ENCODE measurements around the gene ORM2.

The ORM2 gene

GRCh38 chr9:114289106-114289505 is 40.6 kb upstream of the ORM2 start:
- no peak for TF ChIP-seq CTCF (conservative IDR thresholded peaks at IDR 0.05; ENCODE audit: low read depth, low read length)

GRCh38 chr9:114289571-114290481 is 39.8 kb upstream of the ORM2 start:
- TF ChIP-seq CTCF (conservative IDR thresholded peaks at IDR 0.05; ENCODE audit: low read depth, low read length) = no peak
- no peak for DNase-seq (ENCODE audit: low read depth)
- no peak overlapping the region for H3K4me3 ChIP-seq (ENCODE audit: low read depth, low read length)

More at GRCh38 chr9:114289106-114289505, 40.6 kb upstream of the ORM2 start:
- H3K4me3 ChIP-seq (ENCODE audit: low read depth, low read length) = no peak overlapping the region
- DNase-seq (ENCODE audit: low read depth) = no peak

GRCh38 chr9:114290561-114290986 is 39.1 kb upstream of the ORM2 start:
- TF ChIP-seq CTCF (conservative IDR thresholded peaks at IDR 0.05; ENCODE audit: low read depth, low read length) = no peak
- no peak overlapping the region for H3K4me3 ChIP-seq (ENCODE audit: low read depth, low read length)
- no peak for DNase-seq (ENCODE audit: low read depth)

GRCh38 chr9:114291064-114291474 is 38.6 kb upstream of the ORM2 start:
- DNase-seq (ENCODE audit: low read depth) = peak; percentile 71
- TF ChIP-seq CTCF (conservative IDR thresholded peaks at IDR 0.05; ENCODE audit: low read depth, low read length) = peak; percentile 82
- H3K4me3 ChIP-seq (ENCODE audit: low read depth, low read length) = no peak overlapping the region

- no peak for DNase-seq (ENCODE audit: low read depth)
- H3K4me3 ChIP-seq (ENCODE audit: low read depth, low read length) = no peak overlapping the region
- TF ChIP-seq CTCF (conservative IDR thresholded peaks at IDR 0.05; ENCODE audit: low read depth, low read length) = no peak
Measured at GRCh38 chr9:114291886-114292590, 37.6 kb upstream of the ORM2 start.

- no peak overlapping the region for H3K4me3 ChIP-seq (ENCODE audit: low read depth, low read length)
- TF ChIP-seq CTCF (conservative IDR thresholded peaks at IDR 0.05; ENCODE audit: low read depth, low read length) = no peak
- DNase-seq (ENCODE audit: low read depth) = no peak
Measured at GRCh38 chr9:114294664-114295063, 35.0 kb upstream of the ORM2 start.

Data from choroid plexus epithelial cell (primary cell).